Neural progenitor cell (in vitro differentiated cells): ENCODE measurements around the gene DCUN1D3. TPM values are rescaled to one million over a fixed set of nuclear protein-coding genes. Genes with fewer than 3 reads are reported as not detected.

Experiments used
- small RNA-seq: library from RNA; depleted of rRNA; stranded (forward); fragments of <200 nt; gene quantifications from one replicate; pipeline ENCODE3, GENCODE V24; 2015
- total RNA-seq: library from RNA; depleted of rRNA; stranded (reverse); fragments of >200 nt; gene quantifications from 2 replicates; pipeline ENCODE4 v1.2.3, GENCODE V29; 2015; ENCODE audit warnings: low replicate concordance

The DCUN1D3 gene
- total RNA-seq, 1 donor from 2014 or later: 18.2 TPM

Small RNA genes within 50 kb of the gene (small RNA-seq; reads per million reads assigned to genes)
- gene RF00618: not detected

Other genes with a start within 250 kb of the DCUN1D3 start
- not detected in 2 replicates for gene ACSM1, start 202.7 kb downstream of the DCUN1D3 start, total RNA-seq
- 90.7 and 95.8 TPM in 2 replicates for gene THUMPD1, start 158.5 kb downstream of the DCUN1D3 start, total RNA-seq
- gene ACSM3, start 136.3 kb downstream of the DCUN1D3 start, total RNA-seq: 2.9 and 3.8 TPM in 2 replicates
- gene ERI2, start 93.9 kb downstream of the DCUN1D3 start, total RNA-seq: 46.9 and 56.4 TPM in 2 replicates
- gene REXO5, start 93.8 kb downstream of the DCUN1D3 start, total RNA-seq: 9.8 and 13.1 TPM in 2 replicates
- 60.5 and 61.8 TPM in 2 replicates for gene LYRM1, start 413 bp upstream of the DCUN1D3 start, total RNA-seq